ENCODE results near the gene KLHL10.

DNA sequence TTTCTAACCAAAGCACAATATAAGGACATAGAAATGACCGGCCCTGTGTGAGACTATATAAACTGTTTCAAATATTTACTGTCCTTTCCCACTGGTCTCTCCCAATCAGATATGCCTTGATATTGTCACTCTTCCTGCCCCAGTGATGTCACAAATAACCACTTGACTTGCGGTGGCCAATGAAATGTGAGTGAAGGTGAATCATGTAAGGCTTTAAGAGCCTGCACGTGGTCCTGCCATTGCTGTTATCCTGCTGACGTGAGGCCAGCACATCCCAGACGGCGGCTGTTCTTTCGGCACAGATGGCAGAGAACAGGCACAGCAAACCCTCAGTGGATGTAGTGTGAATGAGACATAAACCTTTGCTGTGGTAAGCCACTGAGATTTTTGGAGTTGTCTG lies 33.0 kb downstream of the KLHL10 start:
- TF ChIP-seq, protein P1, sequence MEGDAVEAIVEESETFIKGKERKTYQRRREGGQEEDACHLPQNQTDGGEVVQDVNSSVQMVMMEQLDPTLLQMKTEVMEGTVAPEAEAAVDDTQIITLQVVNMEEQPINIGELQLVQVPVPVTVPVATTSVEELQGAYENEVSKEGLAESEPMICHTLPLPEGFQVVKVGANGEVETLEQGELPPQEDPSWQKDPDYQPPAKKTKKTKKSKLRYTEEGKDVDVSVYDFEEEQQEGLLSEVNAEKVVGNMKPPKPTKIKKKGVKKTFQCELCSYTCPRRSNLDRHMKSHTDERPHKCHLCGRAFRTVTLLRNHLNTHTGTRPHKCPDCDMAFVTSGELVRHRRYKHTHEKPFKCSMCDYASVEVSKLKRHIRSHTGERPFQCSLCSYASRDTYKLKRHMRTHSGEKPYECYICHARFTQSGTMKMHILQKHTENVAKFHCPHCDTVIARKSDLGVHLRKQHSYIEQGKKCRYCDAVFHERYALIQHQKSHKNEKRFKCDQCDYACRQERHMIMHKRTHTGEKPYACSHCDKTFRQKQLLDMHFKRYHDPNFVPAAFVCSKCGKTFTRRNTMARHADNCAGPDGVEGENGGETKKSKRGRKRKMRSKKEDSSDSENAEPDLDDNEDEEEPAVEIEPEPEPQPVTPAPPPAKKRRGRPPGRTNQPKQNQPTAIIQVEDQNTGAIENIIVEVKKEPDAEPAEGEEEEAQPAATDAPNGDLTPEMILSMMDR (IDR thresholded peaks at IDR 0.05; ENCODE audit: low read depth, low read length, poor library complexity, severe bottlenecking) = no peak
- no peak for TF ChIP-seq EZH2phosphoT487 (IDR thresholded peaks at IDR 0.05; ENCODE audit: borderline replicate concordance, low read length)

Data from DOHH2 (cell line).